T-helper 1 cell (primary cell): Measurements from ENCODE around the gene MT1F.

Source experiments
- DNase-seq, 5 donors: peaks; one replicate each; pipeline ENCODE4 v3.0.0-alpha.2; 2012 to 2020

MT1F gene

DNA sequence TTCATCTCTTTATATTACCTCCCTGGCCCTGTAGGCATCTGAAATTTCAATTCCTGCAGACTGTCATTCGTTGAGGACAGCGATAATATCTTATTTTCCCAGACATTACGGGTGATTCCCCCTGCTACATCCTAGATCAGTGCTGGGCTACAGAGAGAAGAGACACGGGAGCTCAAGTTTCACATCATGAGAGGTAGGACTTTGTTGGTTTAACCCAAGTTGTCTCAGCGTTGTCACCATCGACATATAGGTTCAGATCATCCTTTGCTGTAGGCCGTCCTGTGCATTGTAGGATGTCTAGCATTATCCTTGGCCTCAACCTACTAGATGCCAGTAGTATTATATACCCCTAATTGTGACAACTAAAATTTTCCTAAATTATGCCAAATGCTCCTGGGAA, 43.8 kb downstream of the MT1F start:
- DNase-seq: no peak

DNA sequence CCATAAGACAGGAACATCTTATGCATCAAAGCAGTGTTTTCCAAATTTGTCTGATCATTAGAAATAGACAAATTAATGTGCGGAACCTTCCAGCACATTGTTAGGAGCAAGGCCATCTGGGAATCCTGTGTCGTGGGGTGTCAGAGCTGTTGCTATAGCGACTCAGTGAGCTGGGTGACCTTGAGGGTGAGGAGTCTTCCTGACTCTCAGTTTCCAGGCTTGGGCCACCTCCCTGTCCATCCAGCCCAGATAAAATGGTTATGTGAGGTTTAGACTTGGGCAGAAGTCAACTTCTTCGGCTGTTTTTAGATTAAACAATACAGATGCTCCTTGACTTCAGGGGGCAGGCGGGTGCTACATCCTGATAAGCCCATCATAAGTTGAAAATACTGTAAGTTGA, 45.1 kb downstream of the MT1F start:
- no peak for DNase-seq
